Right lobe of liver (tissue), 6 donors: ENCODE measurements around the gene OR13A1. TPM values are rescaled to one million over a fixed set of nuclear protein-coding genes. Genes with fewer than 3 reads are reported as not detected.
"Not testable (repeated sequence)": the region's sequence is repeated elsewhere in the genome, so short reads cannot be mapped to it uniquely, and the experiment has no call there.

ENCODE experiments used
- ATAC-seq, 4 donors: fragments of 200-7000 bp; cut with Tn5 transposase; one replicate each; pipeline ENCODE4 v1.9.1; 2020; ENCODE audit warnings: mild to moderate bottlenecking in 4 of 4, moderate library complexity in 4 of 4
- DNase-seq, 3 donors: peaks; one replicate each; pipeline ENCODE4 v3.0.0-alpha.2; 2020
- H3K27ac ChIP-seq, 3 donors: fragments of 200-600 bp; one replicate each; pipeline ENCODE4 v1.8.0; 2022
- H3K27me3 ChIP-seq, 2 donors: fragments of 200-600 bp; one replicate each; pipeline ENCODE4 v1.8.0; 2022
- H3K36me3 ChIP-seq, 4 donors: fragments of 200-600 bp; sonication (generic) in 1 of 4; one replicate each; pipeline versions ENCODE4 v1.5.1 to v1.8.0; 2017 to 2022; ENCODE audit warnings: control low read depth in 1 of 4
- H3K4me1 ChIP-seq, 4 donors: fragments of 200-600 bp; sonication (generic) in 1 of 4; one replicate each; pipeline versions ENCODE4 v1.5.1 to v1.8.0; 2017 to 2022; ENCODE audit warnings: control low read depth in 1 of 4
- H3K4me3 ChIP-seq, 3 donors: fragments of 200-600 bp; one replicate each; pipeline ENCODE4 v1.8.0; 2022
- H3K9me3 ChIP-seq, 4 donors: fragments of 200-600 bp; sonication (generic) in 1 of 4; one replicate each; pipeline versions ENCODE4 v1.5.1 to v1.8.0; 2017 to 2022; ENCODE audit warnings: control low read depth in 1 of 4
- POLR2A ChIP-seq: fragments of 450-650 bp; IDR thresholded peaks from one replicate; pipeline ENCODE4 v1.6.1; 2017; ENCODE audit warnings: antibody characterized with exemption, mild to moderate bottlenecking
- WGBS: methylation state at CpG from one replicate; pipeline ENCODE4 v1.1.6; 2018; ENCODE audit warnings: low coverage, low lambda C conversion rate; ENCODE audit not compliant: insufficient coverage; ENCODE audit errors: missing lambda C conversion rate; 5-methylcytosine and 5-hydroxymethylcytosine counted together
- intact Hi-C, 2 donors: fragments of 100-400 bp; cut with DNase I; formaldehyde crosslinking; loops; one replicate each; pipeline versions ENCODE4 v1.11.2 to v1.14.1; 2022
- long read RNA-seq: library from polyadenylated mRNA; unstranded; transcript quantifications from one replicate; pipeline ENCODE4 v2.0.0, GENCODE V29; 2019
- total RNA-seq, 6 experiments: library from RNA; depleted of rRNA in 2 of 6; stranded (reverse); fragments of >200 nt in 2 of 6; fragmentation: NEBNext Ultra II Directional in 3 of 6; extraction: Animal tissue kit (Norgen Biotek cat#: 25700) in 3 of 6; gene quantifications; one replicate each; pipeline versions ENCODE4 v1.1.0 to v1.2.4, GENCODE V29; 2016 to 2023
- TF ChIP-seq, protein P1 (sequence below), 4 donors: fragments of 200-600 bp in 3 of 4; fragments of 450-650 bp in 1 of 4; IDR thresholded peaks; one replicate each; pipeline versions ENCODE4 v1.5.1 to v1.8.0; 2016 to 2022; ENCODE audit warnings: antibody characterized with exemption in 4 of 4, mild to moderate bottlenecking in 2 of 4
- donor health status: DM: no; HTN: yes; CAD: no.
- donor health status: DM: no; HTN: no; CAD: no.
- donor health status: DM: no; HTN: no; CAD: no.
- donor health status: DM: no; HTN: yes; CAD: no.
- donor health status: DM: no; HTN: yes; CAD: no.

Gene OR13A1, protein sequence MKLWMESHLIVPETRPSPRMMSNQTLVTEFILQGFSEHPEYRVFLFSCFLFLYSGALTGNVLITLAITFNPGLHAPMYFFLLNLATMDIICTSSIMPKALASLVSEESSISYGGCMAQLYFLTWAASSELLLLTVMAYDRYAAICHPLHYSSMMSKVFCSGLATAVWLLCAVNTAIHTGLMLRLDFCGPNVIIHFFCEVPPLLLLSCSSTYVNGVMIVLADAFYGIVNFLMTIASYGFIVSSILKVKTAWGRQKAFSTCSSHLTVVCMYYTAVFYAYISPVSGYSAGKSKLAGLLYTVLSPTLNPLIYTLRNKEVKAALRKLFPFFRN
- total RNA-seq = not detected
- long read RNA-seq = 0 reads

DNA sequence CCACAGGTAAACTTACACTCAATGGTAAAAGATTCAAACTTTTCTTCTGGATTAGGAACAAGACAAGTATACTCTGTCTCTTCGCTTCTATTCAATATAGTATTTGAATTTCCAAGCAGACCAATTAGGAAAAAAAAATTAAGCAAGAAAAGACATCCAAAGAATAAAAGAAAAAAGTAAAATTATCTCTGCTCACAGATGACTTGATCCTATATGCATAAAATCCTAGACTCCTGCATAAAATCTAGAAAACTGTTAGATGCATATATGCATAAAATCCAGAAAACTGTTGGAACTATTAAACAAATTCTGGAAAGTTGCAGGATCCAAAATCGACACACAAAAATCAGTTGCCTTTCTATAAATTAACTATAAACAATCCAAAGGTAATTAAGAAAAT is at the start of gene OR13A1:
Gene OR13A1, minus strand, starts transcription at position 101 of the 400 bp plus-strand sequence. CDS start 11,186 bp downstream, outside the sequence.
- Histone ChIP-seq H3K4me3 (no peak within 1 kb of the TSS), H3K4me1 (no peaks in the 10 kb centered on the region), H3K36me3 (no peaks in the 10 kb centered on the region), H3K27ac (no peak within 1 kb of the TSS), H3K27me3 (no peaks in the 10 kb centered on the region), H3K9me3 (no peaks in the 10 kb centered on the region)
- intact Hi-C loops = no loop called here
- DNase-seq (no peak), ATAC-seq (no peak)
- TF ChIP-seq, protein P1, sequence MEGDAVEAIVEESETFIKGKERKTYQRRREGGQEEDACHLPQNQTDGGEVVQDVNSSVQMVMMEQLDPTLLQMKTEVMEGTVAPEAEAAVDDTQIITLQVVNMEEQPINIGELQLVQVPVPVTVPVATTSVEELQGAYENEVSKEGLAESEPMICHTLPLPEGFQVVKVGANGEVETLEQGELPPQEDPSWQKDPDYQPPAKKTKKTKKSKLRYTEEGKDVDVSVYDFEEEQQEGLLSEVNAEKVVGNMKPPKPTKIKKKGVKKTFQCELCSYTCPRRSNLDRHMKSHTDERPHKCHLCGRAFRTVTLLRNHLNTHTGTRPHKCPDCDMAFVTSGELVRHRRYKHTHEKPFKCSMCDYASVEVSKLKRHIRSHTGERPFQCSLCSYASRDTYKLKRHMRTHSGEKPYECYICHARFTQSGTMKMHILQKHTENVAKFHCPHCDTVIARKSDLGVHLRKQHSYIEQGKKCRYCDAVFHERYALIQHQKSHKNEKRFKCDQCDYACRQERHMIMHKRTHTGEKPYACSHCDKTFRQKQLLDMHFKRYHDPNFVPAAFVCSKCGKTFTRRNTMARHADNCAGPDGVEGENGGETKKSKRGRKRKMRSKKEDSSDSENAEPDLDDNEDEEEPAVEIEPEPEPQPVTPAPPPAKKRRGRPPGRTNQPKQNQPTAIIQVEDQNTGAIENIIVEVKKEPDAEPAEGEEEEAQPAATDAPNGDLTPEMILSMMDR (IDR thresholded peaks at IDR 0.05) = no peak
- TF ChIP-seq POLR2A = no peak
- WGBS = 48% methylated on average over 2 of the region's 2 CpGs

DNA sequence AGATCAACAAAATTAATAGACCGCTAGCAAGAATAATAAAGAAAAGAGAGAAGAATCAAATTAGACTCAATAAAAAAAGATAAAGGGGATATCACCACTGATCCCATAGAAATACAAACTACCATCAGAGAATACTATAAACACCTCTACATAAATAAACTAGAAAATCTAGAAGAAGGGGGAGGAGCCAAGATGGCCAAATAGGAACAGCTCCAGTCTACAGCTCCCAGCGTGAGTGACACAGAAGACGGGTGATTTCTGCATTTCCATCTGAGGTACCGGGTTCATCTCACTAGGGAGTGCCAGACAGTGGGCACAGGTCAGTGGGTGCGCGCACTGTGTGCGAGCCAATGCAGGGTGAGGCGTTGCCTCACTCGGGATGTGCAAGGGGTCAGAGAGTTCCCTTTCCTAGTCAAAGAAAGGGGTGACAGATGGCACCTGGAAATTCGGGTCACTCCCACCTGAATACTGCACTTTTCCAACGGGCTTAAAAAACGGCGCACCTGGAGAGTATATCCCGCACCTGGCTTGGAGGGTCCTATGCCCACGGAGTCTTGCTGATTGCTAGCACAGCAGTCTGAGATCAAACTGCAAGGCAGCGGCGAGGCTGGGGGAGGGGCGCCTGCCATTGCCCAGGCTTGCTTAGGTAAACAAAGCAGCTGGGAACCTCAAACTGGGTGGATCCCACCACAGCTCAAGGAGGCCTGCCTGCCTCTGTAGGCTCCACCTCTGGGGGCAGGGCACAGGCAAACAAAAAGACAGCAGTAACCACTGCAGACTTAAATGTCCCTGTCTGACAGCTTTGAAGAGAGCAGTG is 46.8 kb upstream of the OR13A1 start:
- ATAC-seq, H3K36me3 ChIP-seq, DNase-seq, H3K27ac ChIP-seq, H3K9me3 ChIP-seq, H3K4me1 ChIP-seq, intact Hi-C loops, H3K27me3 ChIP-seq, H3K4me3 ChIP-seq: not testable (repeated sequence)
- 91% methylated on average over 1 of the region's 18 CpGs for WGBS

DNA sequence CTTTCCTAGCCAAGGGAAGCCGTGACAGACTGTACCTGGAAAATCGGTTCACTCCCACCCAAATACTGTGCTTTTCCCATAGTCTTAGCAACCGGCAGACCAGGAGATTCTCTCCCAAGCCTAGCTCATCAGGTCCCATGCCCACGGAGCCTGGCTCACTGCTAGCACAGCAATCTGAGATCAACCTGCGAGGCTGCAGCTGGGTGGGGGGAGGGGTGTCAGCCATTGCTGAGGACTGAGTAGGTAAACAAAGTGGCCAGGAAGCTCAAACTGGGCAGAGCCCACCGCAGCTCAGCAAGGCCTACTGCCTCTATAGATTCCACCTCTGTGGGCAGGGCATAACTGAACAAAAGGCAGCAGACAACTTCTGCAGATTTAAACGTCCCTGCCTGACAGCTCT is 43.6 kb upstream of the OR13A1 start:
- H3K27ac ChIP-seq, H3K4me3 ChIP-seq, H3K36me3 ChIP-seq, DNase-seq, ATAC-seq, H3K4me1 ChIP-seq, intact Hi-C loops, H3K9me3 ChIP-seq, H3K27me3 ChIP-seq: not testable (repeated sequence)
- no CpG with 5 or more reads among the region's 7 CpGs for WGBS

DNA sequence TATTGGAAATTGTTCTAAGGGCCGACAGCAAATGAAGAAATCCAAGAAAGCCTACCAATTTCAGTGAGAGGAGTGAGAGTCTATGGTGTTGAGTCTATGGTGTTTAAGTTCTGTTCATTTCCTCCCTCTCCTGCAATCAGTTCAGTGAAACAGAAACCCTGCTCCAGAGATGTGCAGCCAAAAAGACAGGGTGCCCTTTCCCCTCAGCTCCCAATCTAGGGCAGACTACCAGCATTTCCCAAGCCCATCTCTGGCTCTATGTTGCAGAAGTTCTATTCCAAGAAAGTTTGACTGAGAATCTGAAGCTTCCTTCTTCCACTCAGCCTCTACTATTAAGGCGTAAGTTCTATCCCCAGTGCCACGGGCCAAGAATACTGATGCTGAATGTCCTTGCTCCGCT is 40.1 kb upstream of the OR13A1 start:
- no peak for ATAC-seq
- Histone ChIP-seq H3K4me1 (no peaks in the 10 kb centered on the region), H3K9me3 (no peaks in the 10 kb centered on the region), H3K27me3 (no peaks in the 10 kb centered on the region), H3K4me3 (no peak overlapping the region), H3K27ac (no peak overlapping the region), H3K36me3 (no peaks in the 10 kb centered on the region)
- intact Hi-C loops = no loop called here
- no peak for TF ChIP-seq POLR2A
- TF ChIP-seq, protein P1 (IDR thresholded peaks at IDR 0.05) = no peak
- WGBS = 70% methylated on average over 4 of the region's 4 CpGs
- no peak for DNase-seq

DNA sequence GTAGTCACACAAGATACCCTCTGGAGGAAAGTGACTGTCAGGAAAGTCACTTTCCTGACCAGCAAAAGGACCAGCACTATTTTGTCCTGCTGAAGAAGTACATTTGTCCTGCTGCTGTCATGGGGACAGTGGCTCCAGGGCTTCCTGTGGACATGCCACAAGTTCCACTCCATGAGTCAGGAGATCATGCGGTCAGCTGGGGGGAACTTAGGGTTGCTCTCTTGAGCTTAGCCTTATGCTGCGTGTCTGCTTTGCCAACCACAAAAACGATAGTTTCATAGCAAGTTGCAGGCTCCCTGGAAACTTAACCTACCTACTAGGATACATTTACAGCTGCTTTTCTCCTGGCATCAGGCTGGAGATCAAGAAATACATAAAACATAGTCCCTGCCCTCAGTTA is 38.9 kb upstream of the OR13A1 start:
- intact Hi-C loops = no loop called here
- ATAC-seq (peak; percentile 54 to 79 (median 72)), DNase-seq (no peak)
- Histone ChIP-seq H3K36me3 (no peaks in the 10 kb centered on the region), H3K27me3 (no peaks in the 10 kb centered on the region), H3K4me3 (no peak overlapping the region), H3K27ac (no peak overlapping the region), H3K4me1 (no peaks in the 10 kb centered on the region), H3K9me3 (no peaks in the 10 kb centered on the region)
- TF ChIP-seq POLR2A = no peak
- TF ChIP-seq, protein P1 (IDR thresholded peaks at IDR 0.05) = no peak
- WGBS = 64% methylated on average over 3 of the region's 3 CpGs
